T-cell (primary cell): Measurements from ENCODE around the gene GPHN. TPM values are rescaled to one million over a fixed set of nuclear protein-coding genes. Genes with fewer than 3 reads are reported as not detected.

Source experiments
- ATAC-seq, 4 experiments: fragments of 200-7000 bp in 3 of 4; fragments of 150-1000 bp in 1 of 4; cut with Tn5 transposase; replicated peaks in 1 of 4; 1 replicate in 3 of 4; 2 replicates in 1 of 4; pipeline ENCODE4 v1.10.0; 2021; ENCODE audit warnings: moderate library complexity in 3 of 4, mild to moderate bottlenecking in 2 of 4, moderate number of reproducible peaks in 1 of 4
- CTCF ChIA-PET, 2 donors: fragments of 300-600 bp; sonication (Branson Sonifier 250); formaldehyde crosslinking; loops; one replicate each; lab custom pipeline; 2022; ENCODE audit warnings: antibody characterized with exemption in 2 of 2; lab: Charles Lee
- POLR2A ChIA-PET, 2 donors: fragments of 300-600 bp; sonication (Branson Sonifier 250); formaldehyde crosslinking; loops; one replicate each; lab custom pipeline; 2022; ENCODE audit warnings: antibody characterized with exemption in 2 of 2; lab: Charles Lee
- DNase-seq, 35 experiments: peaks; one replicate each; pipeline versions ENCODE4 v3.0.0 to v3.0.0-alpha.2; 2013 to 2023
- H3K27ac ChIP-seq: one replicate; pipeline ENCODE4 v1.5.1; 2013; ENCODE audit warnings: low read length
- H3K27me3 ChIP-seq, 2 experiments: replicated peaks in 1 of 2; 1 replicate in 1 of 2; 2 replicates in 1 of 2; pipeline versions ENCODE4 v1.6.1 to v1.7.0; 2013; ENCODE audit warnings: low read length in 1 of 2, mixed read lengths in 1 of 2; ENCODE audit not compliant: control insufficient read depth in 2 of 2, insufficient read depth in 2 of 2; ENCODE audit errors: extremely low read depth in 1 of 2
- H3K36me3 ChIP-seq, 2 donors: 1 replicate in 1 of 2; 2 replicates in 1 of 2; pipeline versions ENCODE4 v1.6.1 to v1.7.0; 2013; ENCODE audit warnings: low read length in 1 of 2; ENCODE audit not compliant: control insufficient read depth in 2 of 2, insufficient read depth in 1 of 2; ENCODE audit errors: extremely low read depth in 1 of 2
- H3K4me1 ChIP-seq, 2 experiments: 1 replicate in 1 of 2; 2 replicates in 1 of 2; pipeline versions ENCODE4 v1.6.1 to v1.7.0; 2013; ENCODE audit warnings: low read length in 2 of 2, mixed read lengths in 1 of 2; ENCODE audit not compliant: insufficient read depth in 2 of 2, control insufficient read depth in 1 of 2; ENCODE audit errors: extremely low read depth in 1 of 2
- H3K4me3 ChIP-seq, 2 donors: 1 replicate in 1 of 2; 2 replicates in 1 of 2; pipeline versions ENCODE4 v1.5.1 to v1.7.0; 2013; ENCODE audit warnings: mild to moderate bottlenecking in 2 of 2, low read length in 1 of 2, moderate library complexity in 1 of 2; ENCODE audit not compliant: control insufficient read depth in 1 of 2; ENCODE audit errors: extremely low read depth in 1 of 2
- H3K9me3 ChIP-seq: 2 replicates; pipeline ENCODE4 v1.7.0; 2013
- H3K27ac Mint-ChIP-seq, 2 donors: one replicate each; pipeline ENCODE4 v1.8.0; 2020 to 2021; ENCODE audit warnings: mild to moderate bottlenecking in 2 of 2, mixed read lengths in 2 of 2
- H3K27me3 Mint-ChIP-seq, 2 donors: one replicate each; pipeline ENCODE4 v1.8.0; 2021 to 2022; ENCODE audit warnings: mixed read lengths in 2 of 2
- H3K36me3 Mint-ChIP-seq: one replicate; pipeline ENCODE4 v1.8.0; 2021; ENCODE audit warnings: mixed read lengths
- H3K4me1 Mint-ChIP-seq, 3 donors: one replicate each; pipeline ENCODE4 v1.8.0; 2020 to 2022; ENCODE audit warnings: mixed read lengths in 3 of 3, mild to moderate bottlenecking in 1 of 3
- H3K4me3 Mint-ChIP-seq, 3 donors: one replicate each; pipeline ENCODE4 v1.8.0; 2020 to 2022; ENCODE audit warnings: mild to moderate bottlenecking in 3 of 3, mixed read lengths in 3 of 3, moderate library complexity in 3 of 3
- H3K9me3 Mint-ChIP-seq, 3 donors: one replicate each; pipeline ENCODE4 v1.8.0; 2020 to 2022; ENCODE audit warnings: mixed read lengths in 3 of 3
- WGBS: methylation state at CpG from one replicate; pipeline ENCODE4 v1.1.5; 2013; ENCODE audit warnings: missing lambda C conversion rate; ENCODE audit not compliant: insufficient coverage; 5-methylcytosine and 5-hydroxymethylcytosine counted together
- total RNA-seq, 35 experiments: library from RNA in 6 of 35; stranded (reverse) in 6 of 35; fragments of 120-200 nt in 1 of 35; gene quantifications; one replicate each; pipeline versions ENCODE4 v1.2.1 to v1.2.4 and lab custom pipeline; 2013 to 2026

The GPHN gene
- total RNA-seq, 5 donors from 2014 or later (not counting 1 experiment from before 2014, with no cell fraction given), result 13.9 to 21.1 (median 14.4) TPM

DNA sequence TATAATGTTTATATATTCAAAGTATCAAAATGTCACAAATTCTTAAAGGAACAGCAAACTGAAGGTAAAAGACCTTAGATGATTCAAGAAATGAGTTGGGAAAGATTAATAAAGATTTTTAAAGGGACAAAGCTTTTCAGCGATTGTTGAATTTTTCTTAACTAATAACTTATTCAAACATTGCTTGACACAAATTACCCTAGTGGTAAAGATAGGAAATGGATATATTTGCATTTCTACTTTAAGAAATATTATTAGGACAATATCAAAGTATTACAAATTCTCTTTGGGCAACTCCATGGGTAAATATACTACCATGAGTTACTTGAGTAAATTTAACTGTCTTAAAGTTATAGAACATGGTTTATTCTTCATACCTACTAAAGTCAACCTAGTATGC lies 415.3 kb downstream of the GPHN start:
- no CpG with 5 or more reads among the region's 1 CpG for WGBS
- POLR2A ChIA-PET, result no interaction called here
- CTCF ChIA-PET, result no interaction called here

DNA sequence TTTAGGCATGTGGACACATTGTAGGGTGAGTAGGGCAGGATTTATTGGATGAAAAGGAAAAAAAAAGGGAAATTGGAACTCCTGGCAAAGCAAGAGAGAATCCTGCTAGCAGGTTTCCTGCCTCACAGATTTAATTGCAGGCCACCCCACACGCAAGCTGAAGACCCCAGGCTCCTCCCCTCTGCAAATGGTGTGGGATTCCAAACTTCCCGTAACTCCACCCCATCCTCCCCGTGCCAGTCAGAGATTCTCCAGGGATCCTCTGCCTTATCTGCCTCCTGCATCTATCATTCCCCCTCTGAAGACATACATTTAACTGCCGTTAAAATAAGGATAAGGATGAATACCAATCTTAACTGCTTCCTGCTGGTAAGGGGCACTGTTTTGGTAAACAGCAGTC lies 431.5 kb downstream of the GPHN start:
- no peak overlapping the region for H3K4me3 Mint-ChIP-seq
- H3K27ac Mint-ChIP-seq, result no peak overlapping the region
- POLR2A ChIA-PET, result no interaction called here
- ATAC-seq (no peak), DNase-seq (no peak)
- Histone ChIP-seq H3K4me3 (no peak overlapping the region), H3K27me3 (no peaks in the 10 kb centered on the region), H3K27ac (no peak overlapping the region), H3K36me3 (no peaks in the 10 kb centered on the region), H3K9me3 (peaks cover 2% of the 10 kb centered on the region), H3K4me1 (no peaks in the 10 kb centered on the region)
- no peaks in the 10 kb centered on the region for H3K4me1 Mint-ChIP-seq
- peaks cover 19 to 40% (median 34%) of the 10 kb centered on the region in 3 donors for H3K9me3 Mint-ChIP-seq
- peaks cover 66% of the 10 kb centered on the region for H3K36me3 Mint-ChIP-seq
- no peaks in the 10 kb centered on the region for H3K27me3 Mint-ChIP-seq
- CTCF ChIA-PET, result interaction anchor here in 1 of 2 donors (0.7 kb wide), 1 partner anchor 120 kb away, joined by 3 read pairs; no protein-coding TSS in a partner anchor
- 79% methylated on average over 4 of the region's 4 CpGs for WGBS

More for the DNA sequence above, 415.3 kb downstream of the GPHN start:
- H3K9me3 ChIP-seq, result no peaks in the 10 kb centered on the region
- no peaks in the 10 kb centered on the region for H3K36me3 ChIP-seq
- H3K4me3 ChIP-seq, result no peak overlapping the region
- H3K27ac ChIP-seq, result no peak overlapping the region
- no peaks in the 10 kb centered on the region for H3K27me3 ChIP-seq
- Mint-ChIP-seq H3K27ac (no peak overlapping the region), H3K4me3 (no peak overlapping the region), H3K4me1 (no peaks in the 10 kb centered on the region), H3K36me3 (peaks cover 75% of the 10 kb centered on the region), H3K9me3 (peaks cover 0 to 7% (median 6%) of the 10 kb centered on the region in 3 donors), H3K27me3 (no peaks in the 10 kb centered on the region)
- no peak for ATAC-seq
- DNase-seq, result no peak
- no peaks in the 10 kb centered on the region for H3K4me1 ChIP-seq

DNA sequence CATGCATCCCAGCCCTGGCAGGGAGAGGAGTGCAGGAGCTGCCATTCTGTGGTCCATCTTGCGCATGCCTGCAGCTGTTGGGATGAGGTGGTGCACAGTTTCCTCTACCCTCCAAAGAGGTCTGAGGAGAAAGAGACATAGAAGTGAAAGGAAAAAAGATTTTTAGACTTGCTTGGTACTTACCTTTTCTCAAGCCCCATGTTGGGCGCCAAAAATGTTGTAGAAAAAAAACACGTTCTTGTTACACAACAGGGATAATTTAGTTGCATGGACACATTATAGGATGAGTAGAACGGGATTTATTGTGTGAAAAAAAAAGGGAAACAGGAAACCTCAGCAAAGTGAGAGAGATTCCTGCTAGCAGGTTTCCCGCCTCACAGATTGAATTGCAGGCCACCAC lies 436.9 kb downstream of the GPHN start:
- POLR2A ChIA-PET, result no interaction called here
- Histone ChIP-seq H3K9me3 (peaks cover 12% of the 10 kb centered on the region), H3K27ac (no peak overlapping the region), H3K4me3 (peak overlapping the region in 1 of 2 donors; percentile 1), H3K4me1 (no peaks in the 10 kb centered on the region), H3K36me3 (peaks cover 0 to 3% of the 10 kb centered on the region in 2 donors), H3K27me3 (no peaks in the 10 kb centered on the region)
- Mint-ChIP-seq H3K9me3 (peaks cover 14 to 38% (median 35%) of the 10 kb centered on the region in 3 donors), H3K4me3 (no peak overlapping the region), H3K36me3 (peaks cover 57% of the 10 kb centered on the region), H3K27me3 (no peaks in the 10 kb centered on the region), H3K4me1 (no peaks in the 10 kb centered on the region), H3K27ac (no peak overlapping the region)
- DNase-seq, result peak in 4 of 35 experiments; percentile 0 to 9 (median 1)
- no peak for ATAC-seq
- CTCF ChIA-PET, result no interaction called here
- 50% methylated on average over 1 of the region's 5 CpGs for WGBS

DNA sequence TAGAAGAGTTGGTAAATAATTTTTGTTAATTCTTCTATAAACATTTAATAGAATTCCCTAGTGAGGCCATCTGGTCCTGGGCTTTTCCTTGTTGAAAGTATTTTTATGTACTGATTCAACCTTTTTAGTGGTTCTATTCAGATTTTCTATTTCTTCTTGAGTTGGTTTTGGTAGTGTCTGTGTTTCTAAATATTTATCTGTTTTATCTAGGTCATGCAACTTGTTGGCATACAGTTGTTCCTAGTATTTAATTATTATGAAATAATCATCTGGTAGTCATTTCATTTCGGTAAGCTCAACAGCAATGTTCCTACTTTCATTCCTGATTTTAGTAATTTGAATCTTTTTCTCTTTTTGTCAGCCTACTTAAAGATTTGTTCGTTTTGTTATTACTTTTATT lies 447.2 kb downstream of the GPHN start:
- CTCF ChIA-PET, result no interaction called here
- H3K36me3 Mint-ChIP-seq, result peaks cover 68% of the 10 kb centered on the region
- Histone ChIP-seq H3K27ac (no peak overlapping the region), H3K36me3 (peaks cover 0 to 3% of the 10 kb centered on the region in 2 donors), H3K27me3 (no peaks in the 10 kb centered on the region), H3K4me3 (no peak overlapping the region), H3K4me1 (no peaks in the 10 kb centered on the region), H3K9me3 (peaks cover 6% of the 10 kb centered on the region)
- H3K9me3 Mint-ChIP-seq, result peaks cover 21 to 38% (median 31%) of the 10 kb centered on the region in 3 donors
- POLR2A ChIA-PET, result interaction anchor here in 1 of 2 donors (0.7 kb wide), 1 partner anchor 17 kb away, joined by 3 read pairs; no protein-coding TSS in a partner anchor
- ATAC-seq (no peak), DNase-seq (no peak)
- H3K4me3 Mint-ChIP-seq, result no peak overlapping the region
- WGBS, result no CpG with 5 or more reads among the region's 2 CpGs
- H3K4me1 Mint-ChIP-seq, result no peaks in the 10 kb centered on the region
- no peaks in the 10 kb centered on the region for H3K27me3 Mint-ChIP-seq
- H3K27ac Mint-ChIP-seq, result no peak overlapping the region

DNA sequence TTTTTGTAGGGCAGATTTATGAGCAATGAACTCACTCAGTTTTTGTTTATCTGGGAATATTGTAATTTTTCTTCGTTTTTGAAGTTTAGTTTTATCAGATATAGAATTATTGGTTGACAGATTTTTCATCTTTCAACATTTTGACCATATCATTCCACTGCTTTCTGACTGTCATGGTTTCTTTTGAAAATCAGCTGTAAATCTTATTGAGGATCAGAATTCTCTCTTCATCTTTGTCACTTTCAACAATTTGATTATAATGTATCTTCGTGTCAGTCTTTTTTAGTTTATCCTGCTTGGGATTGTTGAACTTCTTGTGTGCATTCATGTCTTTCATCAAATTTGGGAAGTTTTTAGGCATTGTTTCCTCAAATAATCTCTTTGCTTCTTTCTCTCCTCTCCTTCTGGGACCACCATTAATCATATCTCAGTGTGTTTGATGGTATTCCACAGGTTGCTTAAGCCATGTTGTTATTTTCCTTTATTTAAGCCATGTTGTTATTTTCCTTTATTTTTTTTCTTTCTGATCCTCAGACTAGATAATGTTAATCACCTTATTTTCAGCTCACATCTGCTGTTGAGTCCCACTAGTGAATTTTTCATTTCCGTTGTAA lies 451.6 kb downstream of the GPHN start:
- H3K27ac ChIP-seq, result no peak overlapping the region
- H3K27me3 ChIP-seq, result no peaks in the 10 kb centered on the region
- H3K36me3 ChIP-seq, result peaks cover 0 to 3% of the 10 kb centered on the region in 2 donors
- WGBS, result no CpG with 5 or more reads among the region's 3 CpGs
- H3K4me1 ChIP-seq, result no peaks in the 10 kb centered on the region
- Mint-ChIP-seq H3K4me3 (no peak overlapping the region), H3K9me3 (peaks cover 14 to 44% (median 26%) of the 10 kb centered on the region in 3 donors), H3K4me1 (no peaks in the 10 kb centered on the region), H3K27me3 (no peaks in the 10 kb centered on the region), H3K27ac (no peak overlapping the region), H3K36me3 (peaks cover 77% of the 10 kb centered on the region)
- ChIA-PET CTCF (interaction anchor here in 1 of 2 donors (0.6 kb wide), 1 partner anchor 316 kb away, joined by 5 read pairs; no protein-coding TSS in a partner anchor), POLR2A (no interaction called here)
- ATAC-seq, result no peak
- DNase-seq, result no peak
- H3K9me3 ChIP-seq, result peaks cover 6% of the 10 kb centered on the region
- H3K4me3 ChIP-seq, result no peak overlapping the region

DNA sequence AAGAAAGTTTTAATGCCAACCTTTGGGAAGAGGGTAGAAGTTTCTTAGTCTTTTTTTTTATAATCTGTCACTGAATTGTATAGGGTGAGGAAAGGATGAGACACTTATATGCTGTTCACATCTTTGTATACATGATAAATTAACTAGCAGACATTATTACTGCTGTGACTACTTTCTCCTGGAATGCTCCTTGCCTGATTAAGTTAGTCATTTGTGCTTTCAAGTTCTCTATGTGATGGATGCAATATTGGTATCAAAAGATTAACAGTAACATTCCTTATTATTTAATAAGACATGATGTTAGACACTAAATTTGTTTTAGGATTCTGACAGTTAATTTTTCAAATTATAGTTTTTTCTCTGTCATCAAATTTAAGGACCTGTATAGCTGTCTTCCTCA lies 457.9 kb downstream of the GPHN start:
- Mint-ChIP-seq H3K27ac (no peak overlapping the region), H3K4me1 (no peaks in the 10 kb centered on the region), H3K27me3 (no peaks in the 10 kb centered on the region), H3K4me3 (no peak overlapping the region), H3K36me3 (peaks cover 55% of the 10 kb centered on the region), H3K9me3 (peaks cover 0 to 9% (median 0%) of the 10 kb centered on the region in 3 donors)
- no peak overlapping the region for H3K4me3 ChIP-seq
- no peaks in the 10 kb centered on the region for H3K27me3 ChIP-seq
- H3K27ac ChIP-seq, result no peak overlapping the region
- no peaks in the 10 kb centered on the region for H3K4me1 ChIP-seq
- H3K9me3 ChIP-seq, result no peaks in the 10 kb centered on the region
- H3K36me3 ChIP-seq, result no peaks in the 10 kb centered on the region
- POLR2A ChIA-PET, result no interaction called here
- no peak for ATAC-seq
- CTCF ChIA-PET, result no interaction called here
- no peak for DNase-seq
